Neural progenitor cell (in vitro differentiated cells): Measurements from ENCODE around the gene MMRN1. TPM values are rescaled to one million over a fixed set of nuclear protein-coding genes. Genes with fewer than 3 reads are reported as not detected.
"Not testable (repeated sequence)": the region's sequence is repeated elsewhere in the genome, so short reads cannot be mapped to it uniquely, and the experiment has no call there.

ENCODE experiments used
- DNase-seq: peaks from one replicate; pipeline ENCODE4 v3.0.0-alpha.2; 2016; ENCODE audit warnings: low spot score
- H2AFZ ChIP-seq: fragments of 200-600 bp; sonication (generic); replicated peaks from 2 replicates; pipeline ENCODE4 v1.6.1; 2016; ENCODE audit warnings: antibody characterized with exemption
- H3F3A ChIP-seq: fragments of 200-600 bp; sonication (generic); 2 replicates; pipeline ENCODE4 v1.6.1; 2016; ENCODE audit warnings: antibody characterized with exemption, low read depth
- H3K27ac ChIP-seq: fragments of 200-600 bp; sonication (generic); 2 replicates; pipeline ENCODE4 v1.5.1; 2016; ENCODE audit warnings: mild to moderate bottlenecking
- H3K27me3 ChIP-seq: fragments of 200-600 bp; sonication (generic); 2 replicates; pipeline ENCODE4 v1.6.1; 2016; ENCODE audit warnings: mild to moderate bottlenecking, moderate library complexity
- H3K36me3 ChIP-seq: fragments of 200-600 bp; sonication (generic); 2 replicates; pipeline ENCODE4 v1.5.1; 2016
- H3K4me1 ChIP-seq: fragments of 200-600 bp; sonication (generic); 2 replicates; pipeline ENCODE4 v1.6.1; 2016; ENCODE audit warnings: mixed run types
- H3K4me2 ChIP-seq: fragments of 200-600 bp; sonication (generic); 2 replicates; pipeline ENCODE4 v1.6.1; 2016
- H3K4me3 ChIP-seq: fragments of 200-600 bp; sonication (generic); 2 replicates; pipeline ENCODE4 v1.5.1; 2016
- H3K79me2 ChIP-seq: fragments of 200-600 bp; sonication (generic); 2 replicates; pipeline ENCODE4 v1.6.1; 2016; ENCODE audit warnings: low read depth
- H3K9ac ChIP-seq: fragments of 200-600 bp; sonication (generic); 2 replicates; pipeline ENCODE4 v1.6.1; 2016
- H3K9me3 ChIP-seq: fragments of 200-600 bp; sonication (generic); 2 replicates; pipeline ENCODE4 v1.5.1; 2016; ENCODE audit warnings: low read depth
- H4K20me1 ChIP-seq: fragments of 200-600 bp; sonication (generic); 2 replicates; pipeline ENCODE4 v1.6.1; 2016; ENCODE audit warnings: low read depth
- H3K27ac Mint-ChIP-seq: 3 replicates; pipeline ENCODE4 v1.8.0; 2021; ENCODE audit warnings: mixed read lengths
- H3K27me3 Mint-ChIP-seq: 2 replicates; pipeline ENCODE4 v1.8.0; 2022; ENCODE audit warnings: low read depth, mild to moderate bottlenecking, inconsistent platforms, moderate library complexity, mixed read lengths; ENCODE audit not compliant: insufficient read depth
- H3K36me3 Mint-ChIP-seq: 3 replicates; pipeline ENCODE4 v1.8.0; 2021; ENCODE audit warnings: mixed read lengths
- H3K4me1 Mint-ChIP-seq: 3 replicates; pipeline ENCODE4 v1.8.0; 2021; ENCODE audit warnings: mixed read lengths
- H3K4me3 Mint-ChIP-seq: 3 replicates; pipeline ENCODE4 v1.8.0; 2021; ENCODE audit warnings: mild to moderate bottlenecking, moderate library complexity, mixed read lengths
- H3K9me3 Mint-ChIP-seq: 3 replicates; pipeline ENCODE4 v1.8.0; 2020; ENCODE audit warnings: mixed read lengths
- CTCF ChIP-seq: fragments of 200-600 bp; sonication (generic); IDR thresholded peaks from 2 replicates; pipeline ENCODE4 v1.5.1; 2017; ENCODE audit warnings: antibody characterized with exemption, mild to moderate bottlenecking
- EZH2 ChIP-seq: fragments of 200-600 bp; sonication (generic); IDR thresholded peaks from 2 replicates; pipeline ENCODE4 v1.6.1; 2017; ENCODE audit warnings: antibody characterized with exemption, mild to moderate bottlenecking, moderate library complexity
- EZH2phosphoT487 ChIP-seq: fragments of 200-600 bp; sonication (generic); IDR thresholded peaks from 2 replicates; pipeline ENCODE4 v1.6.1; 2017; ENCODE audit warnings: antibody characterized with exemption
- total RNA-seq: library from RNA; depleted of rRNA; stranded (reverse); fragments of >200 nt; gene quantifications from 2 replicates; pipeline ENCODE4 v1.2.3, GENCODE V29; 2015; ENCODE audit warnings: low replicate concordance

MMRN1 gene
- total RNA-seq, 1 donor from 2014 or later = 0.37 TPM

- not testable (repeated sequence) for H3K36me3 Mint-ChIP-seq, H3K4me3 ChIP-seq, H3K4me2 ChIP-seq, H3F3A ChIP-seq, H3K9me3 Mint-ChIP-seq, H2AFZ ChIP-seq, H3K27ac ChIP-seq, H3K9me3 ChIP-seq, H3K79me2 ChIP-seq, H3K36me3 ChIP-seq, H3K27me3 ChIP-seq, H3K27ac Mint-ChIP-seq, H4K20me1 ChIP-seq, H3K9ac ChIP-seq, H3K4me3 Mint-ChIP-seq, H3K27me3 Mint-ChIP-seq
- peaks cover 24% of the 10 kb centered on the region for H3K4me1 ChIP-seq
- peak; percentile 80 for DNase-seq
- peak; percentile 76 for TF ChIP-seq CTCF
- peaks cover 32% of the 10 kb centered on the region for H3K4me1 Mint-ChIP-seq
Observed at GRCh38 chr4:89901808-89902431, 7.3 kb downstream of the MMRN1 start.

GRCh38 chr4:89904524-89904923 lies 9.9 kb downstream of the MMRN1 start:
- Mint-ChIP-seq H3K27ac (no peak overlapping the region), H3K4me1 (peaks cover 40% of the 10 kb centered on the region), H3K9me3 (peaks cover 4% of the 10 kb centered on the region), H3K4me3 (no peak overlapping the region), H3K27me3 (no peaks in the 10 kb centered on the region), H3K36me3 (peaks cover 14% of the 10 kb centered on the region)
- H3K36me3 ChIP-seq = no peaks in the 10 kb centered on the region
- no peak overlapping the region for H2AFZ ChIP-seq
- H3K27me3 ChIP-seq = no peaks in the 10 kb centered on the region
- TF ChIP-seq EZH2phosphoT487 = no peak
- no peaks in the 10 kb centered on the region for H4K20me1 ChIP-seq
- H3K4me1 ChIP-seq = peaks cover 14% of the 10 kb centered on the region
- no peaks in the 10 kb centered on the region for H3F3A ChIP-seq
- H3K27ac ChIP-seq = no peak overlapping the region
- H3K4me2 ChIP-seq = no peak overlapping the region
- DNase-seq = no peak
- no peaks in the 10 kb centered on the region for H3K9me3 ChIP-seq
- no peaks in the 10 kb centered on the region for H3K79me2 ChIP-seq
- no peak overlapping the region for H3K4me3 ChIP-seq
- no peak overlapping the region for H3K9ac ChIP-seq

- Mint-ChIP-seq H3K9me3 (peaks cover 8% of the 10 kb centered on the region), H3K27me3 (no peaks in the 10 kb centered on the region), H3K36me3 (peaks cover 24% of the 10 kb centered on the region), H3K27ac (no peak overlapping the region), H3K4me3 (no peak overlapping the region), H3K4me1 (peaks cover 40% of the 10 kb centered on the region)
- TF ChIP-seq EZH2 = no peak
- no peak for TF ChIP-seq CTCF
- TF ChIP-seq EZH2phosphoT487 = no peak
- no peak for DNase-seq
- H3K79me2 ChIP-seq = no peaks in the 10 kb centered on the region
- no peak overlapping the region for H3K9ac ChIP-seq
- H3K4me2 ChIP-seq = no peak overlapping the region
- H3K36me3 ChIP-seq = no peaks in the 10 kb centered on the region
- H3K9me3 ChIP-seq = no peaks in the 10 kb centered on the region
- peaks cover 14% of the 10 kb centered on the region for H3K4me1 ChIP-seq
- H2AFZ ChIP-seq = peak overlapping the region; percentile 8
- H3K27me3 ChIP-seq = no peaks in the 10 kb centered on the region
- H3K27ac ChIP-seq = no peak overlapping the region
- no peaks in the 10 kb centered on the region for H4K20me1 ChIP-seq
- no peak overlapping the region for H3K4me3 ChIP-seq
- H3F3A ChIP-seq = no peaks in the 10 kb centered on the region
Observed at GRCh38 chr4:89906316-89906715, 11.7 kb downstream of the MMRN1 start.

- H3K27ac ChIP-seq = no peak overlapping the region
- no peaks in the 10 kb centered on the region for H3K79me2 ChIP-seq
- H3F3A ChIP-seq = no peaks in the 10 kb centered on the region
- DNase-seq = no peak
- H3K36me3 ChIP-seq = no peaks in the 10 kb centered on the region
- peak overlapping the region; percentile 8 for H2AFZ ChIP-seq
- peaks cover 8% of the 10 kb centered on the region for H3K9me3 Mint-ChIP-seq
- no peak overlapping the region for H3K9ac ChIP-seq
- no peaks in the 10 kb centered on the region for H3K27me3 Mint-ChIP-seq
- no peaks in the 10 kb centered on the region for H3K27me3 ChIP-seq
- H3K4me3 ChIP-seq = no peak overlapping the region
- peak overlapping the region; percentile 6 for H3K4me3 Mint-ChIP-seq
- no peaks in the 10 kb centered on the region for H4K20me1 ChIP-seq
- H3K4me1 Mint-ChIP-seq = peaks cover 36% of the 10 kb centered on the region
- peaks cover 14% of the 10 kb centered on the region for H3K4me1 ChIP-seq
- no peak for TF ChIP-seq EZH2
- TF ChIP-seq CTCF = no peak
- no peak for TF ChIP-seq EZH2phosphoT487
- H3K27ac Mint-ChIP-seq = peak overlapping the region; percentile 38
- H3K36me3 Mint-ChIP-seq = peaks cover 25% of the 10 kb centered on the region
- no peak overlapping the region for H3K4me2 ChIP-seq
- H3K9me3 ChIP-seq = no peaks in the 10 kb centered on the region
Observed at GRCh38 chr4:89906777-89907521, 12.3 kb downstream of the MMRN1 start.
